NCI-H1694 (cell line): Measurements from ENCODE around the gene RBPMS2.

Experiments used
- DNase-seq: peaks from one replicate; lab custom pipeline; 2025; lab: John Stamatoyannopoulos, UW

Gene RBPMS2

DNA sequence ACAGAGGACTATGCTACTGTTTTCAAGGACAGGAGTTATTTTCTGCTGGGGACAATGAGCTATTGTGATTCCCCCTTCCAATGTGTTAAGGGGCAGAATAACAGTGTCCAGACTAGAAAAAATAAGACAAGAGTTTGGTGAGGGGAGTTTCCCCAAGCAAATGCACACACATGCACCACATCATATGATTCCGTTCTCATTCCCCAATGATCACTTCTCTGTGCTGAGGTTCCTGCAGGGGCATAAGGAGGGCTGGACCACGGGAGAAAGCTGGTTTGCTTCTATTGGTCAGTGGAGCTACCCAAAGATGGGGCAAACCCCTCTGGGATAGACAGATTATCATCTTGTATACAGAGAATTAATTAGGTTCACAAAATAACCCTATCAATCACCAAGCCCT lies 80.6 kb downstream of the RBPMS2 start:
- no peak for DNase-seq

DNA sequence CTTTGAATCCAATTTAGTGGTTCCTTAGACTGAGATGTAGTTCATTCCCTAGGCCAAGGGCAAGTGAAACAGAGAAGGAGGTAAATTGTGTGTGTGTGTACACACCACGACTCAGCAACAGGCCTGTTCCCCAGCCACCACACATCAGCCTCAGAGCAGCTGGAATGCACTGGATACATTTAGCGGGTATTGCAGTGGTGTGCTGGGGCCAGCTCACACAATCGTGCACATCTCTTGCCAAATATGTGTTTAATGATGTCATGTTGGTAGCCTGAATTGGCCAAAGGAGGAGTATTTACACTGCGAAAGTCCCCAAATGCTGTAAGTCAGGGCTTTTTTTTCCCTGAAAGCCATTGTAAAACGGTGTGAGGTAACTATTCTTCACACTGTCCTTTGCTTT lies 82.3 kb downstream of the RBPMS2 start:
- DNase-seq, result no peak

DNA sequence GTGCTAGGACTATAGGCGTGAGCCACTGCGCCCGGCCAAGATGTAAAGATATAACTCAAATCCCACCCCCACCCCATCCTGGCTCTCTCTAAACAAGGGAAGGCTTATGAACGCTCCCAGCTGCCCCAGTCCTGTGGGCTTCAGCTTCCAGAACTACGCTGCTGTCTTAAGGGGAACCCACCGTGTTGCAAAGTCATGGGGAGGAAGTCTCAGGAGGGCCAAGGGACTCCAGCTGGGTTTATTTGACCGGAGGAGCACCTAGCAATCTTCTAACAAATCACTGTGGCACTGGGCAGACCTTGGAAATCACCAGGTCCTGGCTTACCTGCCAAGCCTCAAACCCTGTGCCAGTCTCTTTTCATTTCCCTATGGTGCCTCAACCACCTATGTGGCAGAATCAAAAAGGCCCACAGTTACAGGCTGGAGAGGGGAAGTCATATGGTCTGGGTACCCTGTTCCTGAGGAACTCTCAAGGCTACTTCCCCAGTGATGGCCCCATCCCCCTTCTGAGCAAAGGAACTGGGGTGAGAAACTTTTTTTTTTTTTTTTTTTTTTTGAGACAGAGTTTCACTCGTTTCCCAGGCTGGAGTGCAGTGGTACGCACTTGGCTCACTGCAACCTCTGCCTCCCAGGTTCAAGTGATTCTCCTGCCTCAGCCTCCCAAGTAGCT lies 83.4 kb downstream of the RBPMS2 start:
- DNase-seq, result no peak

DNA sequence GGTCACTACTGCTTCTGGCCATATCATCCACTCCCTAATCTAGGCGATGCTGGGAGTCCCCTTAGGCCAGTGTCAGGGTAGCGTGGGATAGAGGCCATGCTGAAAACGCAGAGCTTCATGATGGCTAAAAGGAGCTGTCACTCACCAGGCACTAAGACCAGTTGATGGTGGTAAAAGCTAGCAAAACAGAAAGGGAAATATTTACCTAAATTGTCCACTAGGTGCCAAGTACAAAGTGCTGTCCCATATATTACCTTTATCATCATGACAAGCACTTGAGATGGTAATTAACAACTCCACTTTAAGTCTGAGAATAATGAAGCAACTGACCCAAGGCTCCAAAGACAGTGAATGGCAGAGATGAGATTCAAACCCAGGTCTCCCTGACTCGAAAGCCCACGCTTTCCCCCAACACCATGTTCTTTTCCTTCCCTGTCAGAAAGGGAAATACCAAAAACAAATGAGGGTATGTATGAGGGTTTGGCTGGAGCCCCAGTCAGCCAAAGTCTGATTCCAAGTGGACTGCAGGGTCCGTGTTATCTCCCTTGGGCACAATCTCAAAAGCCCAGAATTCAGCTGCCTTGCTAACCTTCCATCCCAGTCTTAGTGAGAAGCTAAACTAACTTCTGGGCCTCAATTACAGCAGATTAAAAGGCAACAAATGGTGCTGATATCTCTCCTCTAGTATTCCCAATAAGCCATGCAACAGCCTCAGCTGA lies 84.7 kb downstream of the RBPMS2 start:
- no peak for DNase-seq

DNA sequence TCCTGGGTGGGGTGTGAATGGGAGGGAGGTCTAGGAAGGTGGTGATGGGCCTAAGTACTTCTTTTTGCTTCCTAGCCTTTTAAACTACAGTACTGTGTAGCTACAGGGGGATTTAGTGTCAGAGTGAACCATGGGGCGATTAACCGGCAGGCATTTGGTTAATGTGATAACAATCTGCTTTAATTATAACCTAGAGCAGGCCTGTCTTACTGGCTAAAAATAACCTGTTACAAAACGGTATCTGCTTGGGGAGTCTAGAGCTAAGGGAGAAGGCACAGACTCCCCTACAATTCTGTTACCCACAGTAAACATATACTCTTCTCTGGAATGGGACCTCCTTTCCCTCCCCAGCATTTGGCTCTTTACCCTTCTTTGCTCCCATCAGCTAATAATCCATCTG lies 85.4 kb downstream of the RBPMS2 start:
- DNase-seq, result no peak
